Activated gamma-delta T cell (primary cell): ENCODE measurements around the gene GGA1.
"Not testable (repeated sequence)": the region's sequence is repeated elsewhere in the genome, so short reads cannot be mapped to it uniquely, and the experiment has no call there.

Experiments
- DNase-seq: peaks from one replicate; lab custom pipeline; 2025; lab: John Stamatoyannopoulos, UW

GGA1 gene

DNA sequence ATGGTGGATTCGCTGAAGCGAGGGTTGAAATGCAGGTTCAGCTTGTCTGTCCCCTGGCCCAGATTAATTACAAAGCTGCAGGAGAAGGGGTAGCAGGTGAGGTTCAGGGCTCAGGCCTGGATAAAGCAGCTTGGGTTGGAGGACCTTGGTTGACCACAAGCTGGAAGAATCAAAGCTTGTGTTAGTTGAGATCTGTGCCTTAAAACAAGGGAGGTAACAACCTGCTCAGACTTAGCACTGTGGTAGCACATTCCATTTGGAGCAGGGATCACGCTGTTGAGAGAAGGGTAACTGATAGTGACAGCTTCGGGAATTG is 38.0 kb upstream of the GGA1 start:
- DNase-seq = no peak

DNA sequence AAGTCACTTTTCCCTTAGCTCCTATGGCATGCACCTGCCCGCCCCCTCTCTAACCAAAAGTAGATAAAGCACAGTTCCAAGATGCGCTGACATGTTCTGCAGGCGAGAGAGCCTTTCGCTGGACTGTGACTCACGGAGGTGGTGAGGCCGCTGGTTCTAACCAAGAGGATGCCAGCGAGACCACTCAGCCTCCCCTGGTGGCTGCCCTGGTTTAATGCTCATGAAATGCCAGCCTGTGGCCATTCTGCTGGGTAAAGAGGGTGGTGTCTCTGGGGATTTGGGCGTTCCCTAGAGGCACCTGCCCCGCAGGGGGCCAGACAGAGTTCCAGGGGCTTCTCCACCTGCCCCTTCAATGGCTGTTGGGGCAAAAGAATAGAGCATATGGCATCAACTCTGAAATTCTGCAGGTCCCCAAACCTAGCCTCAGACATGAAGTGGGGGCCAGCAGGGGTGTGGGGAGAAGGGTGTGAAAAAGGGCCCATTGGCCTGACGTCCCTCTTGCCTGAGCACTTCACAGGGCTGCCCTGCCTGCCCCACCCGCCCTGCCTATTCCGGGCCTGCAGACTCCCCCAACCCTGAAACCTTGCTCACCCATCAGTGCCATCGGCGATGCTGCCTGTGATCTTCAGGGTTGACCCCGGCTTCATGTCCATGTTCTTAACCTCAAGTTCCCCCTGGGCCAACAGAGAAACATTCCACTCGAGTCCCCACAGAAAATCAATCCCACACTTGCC is 37.2 kb upstream of the GGA1 start:
- no peak for DNase-seq

DNA sequence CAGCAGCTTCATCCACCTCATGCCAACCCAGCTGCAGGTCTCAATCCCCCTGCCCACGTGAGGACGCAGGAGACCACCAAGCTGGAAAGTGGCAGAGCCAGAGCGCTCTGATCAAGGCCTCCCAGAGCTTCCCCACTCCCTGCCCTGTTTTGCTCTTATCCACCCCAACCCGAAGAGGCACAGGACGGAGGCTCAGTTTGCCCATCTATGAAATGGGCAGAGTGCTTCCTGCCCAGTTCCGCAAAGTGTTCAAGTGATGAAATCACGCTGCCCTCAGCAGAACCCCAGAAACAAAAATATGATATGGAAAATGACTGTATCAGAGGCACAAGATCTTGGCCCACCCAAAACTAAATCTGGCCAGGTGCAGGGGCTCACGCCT is 36.7 kb upstream of the GGA1 start:
- DNase-seq = no peak

DNA sequence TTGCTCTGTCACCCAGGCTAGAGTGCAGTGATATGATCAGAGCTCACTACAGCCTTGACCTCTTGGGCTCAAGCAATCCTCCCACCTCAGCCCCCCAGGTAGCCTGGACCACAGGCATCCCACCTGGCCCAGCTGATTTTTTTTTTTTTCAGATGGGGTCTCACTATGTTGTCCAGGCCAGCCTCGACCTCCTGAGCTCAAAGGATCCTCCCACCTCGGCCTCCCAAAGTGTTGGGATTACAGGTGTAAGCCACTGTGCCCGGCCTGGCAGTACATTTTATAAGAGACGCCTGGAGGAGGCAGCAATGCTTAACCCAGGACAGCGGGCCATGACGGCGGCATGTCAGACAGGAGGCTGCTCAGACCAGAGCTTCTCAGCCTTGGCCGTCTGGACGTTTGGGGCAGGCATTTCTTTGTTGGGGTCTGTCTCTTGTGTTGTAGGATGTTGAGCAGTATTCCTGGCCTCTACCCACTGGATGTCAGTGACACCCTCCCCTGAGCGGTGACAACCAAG is 33.1 kb upstream of the GGA1 start:
- no peak for DNase-seq

DNA sequence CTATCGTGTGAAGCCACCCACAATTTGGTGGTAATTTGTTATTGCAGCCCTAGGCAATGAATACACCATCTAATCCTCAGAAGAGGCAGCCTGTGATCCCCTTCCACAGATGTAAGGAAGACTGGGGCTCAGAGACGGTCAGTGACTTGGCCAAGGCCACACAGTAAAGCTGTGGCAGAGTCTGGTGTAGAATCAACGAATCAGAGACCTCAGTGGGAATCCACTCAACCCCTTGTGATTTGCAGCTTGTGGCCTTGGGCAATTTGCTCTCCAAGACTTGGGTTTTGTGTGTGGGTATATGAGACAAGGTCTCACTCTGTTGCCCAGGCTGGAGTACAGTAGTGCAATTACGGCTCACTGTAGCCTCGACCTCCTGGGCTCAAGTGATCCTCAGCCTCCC is 30.6 kb upstream of the GGA1 start:
- DNase-seq = no peak

DNA sequence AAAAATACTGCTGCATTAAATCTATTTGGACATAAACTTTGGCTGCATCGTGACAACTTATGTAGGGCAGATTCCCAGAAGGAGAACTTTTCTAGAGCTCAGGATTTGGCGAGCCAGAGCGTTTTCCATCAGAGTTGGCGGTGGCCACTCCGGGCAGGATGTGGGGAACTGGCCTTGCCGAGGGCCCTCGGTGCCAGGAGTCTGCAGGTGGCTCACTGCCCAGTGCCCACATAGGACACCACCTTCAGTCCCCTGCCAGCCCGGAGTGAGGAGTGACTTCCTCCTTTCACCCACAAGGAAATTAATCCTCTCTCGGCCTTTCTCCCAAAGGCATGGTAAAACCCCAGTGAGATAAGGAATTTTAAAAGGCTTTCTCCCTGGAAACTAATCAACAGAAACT is 27.1 kb upstream of the GGA1 start:
- DNase-seq = no peak

DNA sequence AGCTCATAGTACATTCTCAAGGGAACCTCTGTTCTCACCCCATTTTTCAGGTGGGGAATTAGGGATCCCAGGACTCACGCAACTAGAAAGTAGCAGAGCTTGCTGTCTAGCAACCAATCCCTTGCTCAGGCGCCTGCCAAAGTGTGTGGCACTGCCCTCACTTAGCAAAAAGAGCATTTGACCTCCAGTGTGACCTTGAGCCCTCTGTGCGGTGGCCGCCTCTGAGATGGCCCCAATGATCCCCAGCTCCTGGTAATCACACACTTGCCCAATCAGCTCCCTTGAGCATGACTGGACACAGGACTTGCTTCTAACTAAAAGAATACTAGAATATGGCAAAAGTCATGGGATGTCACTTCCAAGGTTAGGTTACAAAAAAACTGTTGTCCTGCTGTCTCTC is 26.1 kb upstream of the GGA1 start:
- no peak for DNase-seq

DNA sequence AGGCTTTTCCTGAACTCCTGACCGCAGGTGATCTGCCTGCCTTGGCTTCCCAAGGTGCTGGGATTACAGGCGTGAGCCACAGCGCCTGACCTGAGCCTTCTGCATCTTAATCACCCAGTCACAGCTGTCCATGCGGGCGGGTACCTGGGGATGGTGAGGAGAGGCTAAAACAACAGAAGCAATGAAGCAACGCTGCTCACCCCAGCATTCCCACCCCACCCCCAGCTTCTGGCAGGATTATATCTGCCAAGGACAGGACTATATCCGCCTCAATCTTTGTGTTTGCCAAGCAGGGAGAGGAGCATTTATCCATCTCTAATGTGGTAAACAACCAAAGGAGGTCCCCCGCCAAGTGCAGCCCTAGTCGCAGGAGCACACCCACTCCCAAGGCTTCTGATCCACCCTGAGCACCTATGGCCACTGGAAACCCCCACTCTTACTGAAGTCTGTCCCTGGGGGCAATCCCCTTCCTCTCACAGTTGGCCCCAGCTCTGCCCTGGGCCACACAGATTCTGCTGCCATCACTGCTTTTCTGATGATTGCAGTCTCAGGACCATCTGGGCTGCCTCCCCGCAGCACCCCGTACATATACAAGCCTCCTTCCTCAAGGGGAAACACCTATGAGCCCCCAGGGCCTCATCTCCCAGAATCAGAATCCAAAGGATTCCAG is 20.0 kb upstream of the GGA1 start:
- no peak for DNase-seq

DNA sequence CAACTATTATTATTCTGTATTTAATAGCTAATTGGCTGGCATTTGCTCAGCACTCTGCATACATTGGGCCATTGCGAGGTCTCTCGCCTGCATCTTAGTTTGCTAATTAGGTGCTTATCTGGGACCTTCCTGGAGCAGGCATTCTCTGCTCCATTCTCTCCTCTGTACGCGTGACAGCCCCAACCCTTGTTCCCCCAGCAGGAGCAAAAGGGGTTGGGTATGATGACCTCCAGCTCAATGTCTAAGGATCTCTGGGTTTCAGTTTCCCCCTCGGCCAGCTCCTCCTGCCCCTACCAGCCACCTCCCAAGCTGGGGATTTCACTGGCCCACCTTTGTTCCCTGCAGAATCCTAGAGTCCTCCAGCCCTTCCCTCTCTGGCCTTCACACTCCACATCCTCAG is 19.0 kb upstream of the GGA1 start:
- no peak for DNase-seq

DNA sequence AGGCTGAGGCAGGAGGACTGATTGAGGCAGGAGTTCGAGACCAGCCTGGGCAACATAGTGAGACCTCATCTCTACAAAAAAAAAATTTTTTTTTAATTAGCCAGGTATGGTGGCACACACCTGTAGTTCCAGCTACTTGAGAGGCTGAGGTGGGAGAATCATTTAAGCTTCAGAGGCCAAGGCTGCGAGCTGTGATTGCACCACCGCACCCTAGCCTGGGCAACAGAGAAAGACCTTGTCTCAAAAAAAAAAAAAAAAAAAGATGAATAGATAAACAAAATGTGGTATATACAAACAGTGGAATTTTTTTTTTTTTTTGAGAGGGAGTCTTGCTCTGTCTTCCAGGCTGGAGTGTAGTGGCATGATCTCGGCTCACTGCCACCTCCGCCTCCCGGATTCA is 17.6 kb upstream of the GGA1 start:
- DNase-seq = not testable (repeated sequence)

DNA sequence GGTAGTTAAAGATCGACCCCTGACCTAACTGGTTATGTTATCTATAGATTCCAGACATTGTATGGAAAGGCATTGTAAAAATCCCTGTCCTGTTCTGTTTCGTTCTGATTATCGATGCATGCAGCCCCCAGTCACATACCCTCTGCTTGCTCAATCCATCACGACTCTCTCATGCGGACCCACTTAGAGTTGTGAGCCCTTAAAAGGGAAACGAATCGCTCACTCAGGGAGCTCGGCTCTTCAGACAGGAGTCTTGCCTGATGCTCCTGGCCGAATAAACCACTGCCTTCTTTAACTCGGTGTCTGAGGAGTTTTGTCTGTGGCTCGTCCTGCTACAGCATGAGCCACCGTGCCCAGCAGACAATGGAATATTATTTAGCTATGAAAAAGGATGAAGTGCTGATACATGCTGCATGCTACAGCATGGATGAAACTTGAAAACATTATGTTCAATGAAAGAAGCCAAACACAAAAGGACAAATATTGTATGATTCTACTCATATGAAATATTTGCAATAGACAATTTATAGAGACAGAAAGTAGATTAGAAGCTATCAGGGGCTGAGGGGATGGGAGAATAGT is 16.7 kb upstream of the GGA1 start:
- DNase-seq = no peak

DNA sequence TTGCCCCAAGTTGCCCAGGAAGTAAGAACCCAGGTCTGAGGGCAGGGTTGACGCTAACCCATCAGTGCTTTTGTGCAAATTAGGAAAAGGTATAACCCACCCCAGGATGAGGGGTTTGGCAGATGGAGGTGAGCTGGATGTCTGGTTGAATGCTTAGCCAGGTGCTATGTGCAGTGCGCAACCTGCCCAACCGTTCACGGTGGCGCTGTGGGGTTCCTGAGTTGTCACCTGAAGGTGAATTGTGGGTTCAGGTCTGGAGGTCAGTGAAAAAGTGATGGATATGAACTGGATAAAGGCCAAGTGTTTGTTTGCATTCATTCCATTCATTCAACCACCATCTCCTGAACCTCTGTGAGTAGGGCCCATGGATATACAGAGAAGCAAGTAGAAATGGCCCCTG is 14.4 kb upstream of the GGA1 start:
- no peak for DNase-seq

DNA sequence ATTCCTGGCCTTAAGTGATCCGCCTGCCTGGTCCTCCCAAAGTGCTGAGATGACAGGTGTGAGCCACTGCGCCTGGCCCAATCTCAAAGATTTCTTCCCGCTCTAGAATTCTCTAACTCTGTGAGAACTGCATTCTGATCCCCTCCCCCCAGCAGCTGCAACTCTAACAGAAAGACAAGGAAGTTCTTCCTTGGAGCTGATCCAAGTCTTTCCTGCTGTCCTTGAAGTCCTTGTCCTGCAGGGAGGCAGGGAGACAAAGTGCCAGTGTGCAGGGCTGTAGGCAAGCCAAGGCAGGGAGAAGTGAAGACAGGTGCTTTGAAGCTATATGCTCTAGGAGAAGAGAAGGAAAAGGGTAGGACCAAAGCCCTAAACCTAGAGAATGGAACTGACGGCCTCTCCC is 9.5 kb upstream of the GGA1 start:
- no peak for DNase-seq

DNA sequence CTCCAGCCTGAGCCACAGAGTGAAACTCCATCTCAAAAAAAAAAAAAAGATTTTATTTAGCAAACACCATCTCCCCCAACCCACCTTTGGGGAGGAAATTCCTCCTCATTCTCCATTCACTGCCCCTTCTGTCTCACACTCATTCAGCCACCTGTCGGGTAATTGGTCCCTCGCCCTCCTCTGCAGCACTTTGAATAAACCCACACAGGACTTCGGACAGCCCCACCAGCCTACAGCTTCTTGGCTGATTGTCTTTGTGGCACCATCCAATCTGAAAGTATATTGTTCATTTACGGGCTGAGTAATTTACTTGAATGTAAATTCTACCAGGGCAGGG is 7.5 kb upstream of the GGA1 start:
- no peak for DNase-seq

DNA sequence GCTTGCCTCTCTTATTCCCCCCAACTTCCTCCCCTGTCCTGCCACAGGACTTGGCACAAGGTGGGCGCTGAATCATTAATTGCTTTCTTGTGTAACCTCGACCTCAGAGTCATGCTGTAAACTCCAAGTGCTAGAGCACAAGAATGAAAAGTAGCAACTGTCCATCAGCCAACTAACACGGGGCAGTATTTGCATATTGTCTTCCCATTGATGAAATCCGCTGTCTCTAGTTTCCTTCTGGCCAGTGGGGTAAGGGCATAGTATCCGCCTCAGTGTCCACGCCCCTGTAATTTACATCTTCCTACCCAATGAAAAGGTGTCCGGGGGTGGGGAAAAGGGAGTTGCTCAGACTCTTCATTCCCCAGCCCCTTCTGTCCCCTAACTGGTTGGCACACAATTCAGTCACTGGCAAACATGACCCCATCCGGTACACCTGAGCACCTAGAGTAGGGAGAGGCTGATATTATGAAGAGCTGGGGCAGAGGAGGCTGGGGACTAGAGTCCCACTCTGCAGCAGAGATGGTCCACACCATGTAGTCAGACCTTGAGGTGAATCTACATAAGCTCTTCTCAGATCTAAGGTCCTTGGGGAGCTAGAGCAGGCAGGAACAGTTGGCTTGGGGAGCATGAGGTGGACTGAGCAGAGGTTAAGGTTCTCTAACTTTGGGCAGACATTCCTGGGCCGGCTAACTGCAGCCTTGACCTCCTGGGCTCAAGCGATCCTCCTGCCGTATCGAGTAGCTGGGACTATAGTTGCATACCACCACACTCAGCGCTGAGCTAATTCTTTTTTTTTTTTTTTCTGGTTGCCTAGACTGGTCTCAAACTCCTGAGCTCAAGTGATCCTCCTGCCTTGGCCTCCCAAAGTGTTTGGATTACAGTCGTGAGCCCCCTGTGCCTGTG is 6.8 kb upstream of the GGA1 start:
- no peak for DNase-seq

DNA sequence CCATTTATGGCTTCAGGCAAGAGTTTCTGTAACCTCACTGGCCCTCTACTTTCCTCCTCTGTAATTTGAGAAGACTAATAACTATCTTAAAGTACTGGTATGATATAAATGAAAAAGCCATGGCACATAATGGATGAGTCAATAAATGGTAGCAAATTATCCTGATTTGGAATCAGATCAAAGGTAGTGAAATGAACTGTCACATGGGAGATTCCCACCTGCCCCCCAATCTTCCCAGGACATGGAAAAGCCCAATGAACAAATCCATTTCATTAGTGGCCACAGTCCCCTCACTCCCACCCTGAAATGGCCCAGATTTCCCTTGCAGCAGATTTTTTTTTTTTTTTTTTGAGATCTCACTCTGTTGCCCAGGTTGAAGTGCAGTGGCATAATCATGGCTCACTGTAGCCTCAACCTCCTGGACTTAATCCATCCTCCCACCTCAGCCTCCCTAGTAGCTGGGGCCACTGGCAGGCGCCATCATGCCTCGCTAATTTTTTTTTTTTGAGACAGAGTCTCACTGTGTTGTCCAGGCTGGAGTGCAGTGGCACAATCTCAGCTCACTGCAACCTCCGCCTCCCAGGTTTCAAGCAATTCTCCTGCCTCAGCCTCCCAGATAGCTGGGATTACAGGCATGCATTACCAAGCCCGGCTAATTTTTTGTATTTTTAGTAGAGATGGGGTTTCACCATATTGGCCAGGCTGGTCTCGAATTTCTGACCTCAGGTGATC is 5.9 kb upstream of the GGA1 start:
- DNase-seq = not testable (repeated sequence)

DNA sequence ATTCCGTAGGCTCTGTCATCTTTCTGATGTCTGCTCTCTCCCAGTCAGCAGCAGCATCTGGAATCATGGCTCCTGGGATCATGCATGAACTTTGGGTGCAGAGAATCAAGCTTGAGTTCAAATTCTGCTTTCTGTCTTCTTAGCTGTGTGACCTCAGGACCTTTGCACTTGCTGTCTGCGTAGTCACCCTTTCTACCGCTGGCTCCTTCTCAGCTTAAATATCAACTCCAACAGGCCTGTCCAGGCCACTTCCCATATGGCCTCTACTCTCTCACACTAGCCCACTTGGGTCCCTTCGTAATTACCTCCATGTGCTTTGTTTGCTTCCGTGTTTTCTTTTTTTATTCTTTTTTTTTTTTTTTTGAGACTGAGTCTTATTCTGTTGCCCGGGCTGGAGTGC is 4.6 kb upstream of the GGA1 start:
- DNase-seq = no peak

DNA sequence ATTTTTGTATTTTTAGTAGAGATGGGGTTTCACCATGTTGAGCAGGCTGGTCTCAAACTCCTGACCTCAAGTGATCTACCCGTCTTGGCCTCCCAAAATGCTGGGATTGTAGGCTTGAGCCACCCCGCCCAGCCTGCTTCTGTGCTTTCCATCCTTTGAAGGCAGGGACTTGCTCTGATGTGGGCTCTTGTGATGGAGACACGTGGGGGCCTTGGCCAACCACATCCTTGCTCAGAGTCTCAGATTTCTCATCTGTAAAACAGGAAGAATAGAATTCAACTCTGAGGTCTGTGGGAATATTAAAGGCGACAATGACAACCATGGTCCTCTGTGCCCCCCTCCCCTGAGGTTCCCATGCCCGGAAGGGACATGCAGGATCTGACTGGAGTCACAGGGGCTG is 3.8 kb upstream of the GGA1 start:
- DNase-seq = no peak

DNA sequence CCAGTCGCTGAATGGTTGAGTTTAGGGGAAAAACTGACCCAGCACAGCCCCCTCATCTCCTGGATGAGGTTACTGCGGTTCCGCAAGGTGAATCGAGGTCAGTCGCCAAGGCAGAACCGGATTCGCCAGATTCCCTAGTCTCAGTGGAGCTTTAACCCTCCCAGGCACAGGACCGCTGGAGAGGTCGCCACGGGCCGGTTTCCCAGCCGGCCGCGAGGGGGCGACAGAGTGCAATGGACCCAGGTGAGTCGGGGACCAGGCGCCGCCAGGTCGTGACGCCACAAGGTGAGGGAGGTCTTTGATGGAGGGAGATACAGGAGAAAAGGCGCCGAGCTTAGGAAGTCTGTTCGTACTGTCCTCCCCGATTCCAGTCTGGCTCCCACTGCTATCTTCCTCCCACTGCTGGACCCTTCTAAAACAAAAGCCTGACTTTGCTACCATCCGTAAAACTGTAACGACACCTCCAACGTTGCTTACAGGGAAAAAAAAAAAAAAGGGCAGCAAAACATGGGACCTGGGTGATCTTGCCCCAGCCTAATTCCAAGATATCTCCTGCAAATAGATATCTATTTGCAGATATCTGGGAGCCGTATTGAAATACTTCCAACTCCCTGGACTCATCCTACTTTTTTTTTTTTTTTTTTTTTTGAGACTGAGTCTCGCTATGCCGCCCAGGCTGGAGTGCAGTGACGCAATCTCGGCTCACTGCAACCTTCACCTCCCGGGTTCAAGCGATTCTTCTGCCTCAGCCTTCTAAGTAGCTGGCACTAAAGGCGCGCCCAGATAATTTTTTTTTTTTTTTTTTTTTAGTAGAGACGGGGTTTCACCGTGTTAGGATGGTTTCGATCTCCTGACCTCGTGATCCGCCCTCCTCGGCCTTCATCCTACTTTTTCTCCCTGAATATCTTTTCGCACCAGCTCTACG is 1.4 kb upstream of the GGA1 start:
- peak; percentile 73 for DNase-seq

DNA sequence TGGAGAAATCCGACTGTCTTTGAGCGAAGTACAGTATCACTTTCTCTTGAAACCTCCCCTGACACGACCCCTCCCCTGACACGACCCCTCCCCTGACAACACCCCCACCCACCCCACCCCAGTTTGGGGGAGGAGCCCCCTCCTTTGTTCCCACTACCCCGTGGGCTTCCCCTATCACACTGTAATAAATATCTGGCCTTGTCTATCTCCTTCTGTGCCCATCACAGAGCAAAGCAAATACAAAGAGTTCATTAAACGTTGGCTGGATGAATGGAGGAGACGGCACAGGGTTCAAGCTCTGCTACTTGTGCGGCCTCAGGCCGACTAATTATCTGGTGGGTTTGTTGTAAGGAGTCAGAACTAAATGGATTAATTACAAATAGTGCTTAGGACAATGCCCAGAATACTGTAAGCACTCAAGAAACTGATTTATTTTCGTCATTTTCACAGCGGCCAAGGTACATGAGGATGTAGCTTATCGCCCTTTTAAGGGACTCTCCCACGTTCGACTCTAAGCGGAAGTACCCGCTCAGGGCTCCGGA is 628 bp upstream of the GGA1 start:
- DNase-seq = no peak
